Skeletal muscle satellite cell (primary cell): ENCODE results near the gene MSX1. TPM values are rescaled to one million over a fixed set of nuclear protein-coding genes. Genes with fewer than 3 reads are reported as not detected.
"Not testable (repeated sequence)": the region's sequence is repeated elsewhere in the genome, so short reads cannot be mapped to it uniquely, and the experiment has no call there.

ENCODE experiments used
- H3K27me3 ChIP-seq: 2 replicates; pipeline ENCODE4 v1.7.0; 2013; ENCODE audit warnings: low read length; ENCODE audit not compliant: control insufficient read depth, insufficient read depth
- H3K36me3 ChIP-seq: 2 replicates; pipeline ENCODE4 v1.7.0; 2013; ENCODE audit warnings: mild to moderate bottlenecking, control low read depth, low read length; ENCODE audit not compliant: insufficient read depth
- H3K4me1 ChIP-seq: 2 replicates; pipeline ENCODE4 v1.7.0; 2013; ENCODE audit warnings: low read length; ENCODE audit not compliant: control insufficient read depth, insufficient read depth
- H3K4me2 ChIP-seq: 2 replicates; pipeline ENCODE4 v1.7.0; 2013; ENCODE audit warnings: mild to moderate bottlenecking, low read length
- H3K4me3 ChIP-seq: 2 replicates; pipeline ENCODE4 v1.7.0; 2013; ENCODE audit warnings: low read length
- H3K9ac ChIP-seq: 2 replicates; pipeline ENCODE4 v1.7.0; 2013; ENCODE audit warnings: mild to moderate bottlenecking, low read depth, low read length, moderate library complexity
- H3K9me3 ChIP-seq: replicated peaks from 2 replicates; pipeline ENCODE4 v1.7.0; 2013; ENCODE audit warnings: mild to moderate bottlenecking, control low read depth, low read length
- total RNA-seq: library from RNA; depleted of rRNA; stranded (reverse); fragments of >200 nt; gene quantifications from 2 replicates; pipeline ENCODE4 v1.2.3, GENCODE V29; 2012; rRNA removed

Gene MSX1
- 10.1 and 11.6 TPM in 2 replicates for total RNA-seq

GRCh38 chr4:4859325-4859798 lies at the start of gene MSX1:
Gene MSX1, plus strand, starts transcription at chr4:4859665. Its CDS starts 235 bp downstream, at chr4:4859900.
- Histone ChIP-seq H3K9ac (peak within 1 kb of the TSS; percentile 72), H3K9me3 (no peaks in the 10 kb centered on the region), H3K4me1 (peaks cover 21% of the 10 kb centered on the region), H3K4me3 (peak within 1 kb of the TSS; percentile 80), H3K27me3 (peaks cover 67% of the 10 kb centered on the region), H3K4me2 (peak within 1 kb of the TSS; percentile 99), H3K36me3 (no peaks in the 10 kb centered on the region)

- Histone ChIP-seq H3K9ac (no peak overlapping the region), H3K36me3 (no peaks in the 10 kb centered on the region), H3K4me3 (no peak overlapping the region), H3K4me1 (no peaks in the 10 kb centered on the region), H3K4me2 (no peak overlapping the region), H3K27me3 (peaks cover 21% of the 10 kb centered on the region), H3K9me3 (no peaks in the 10 kb centered on the region)
Observed at GRCh38 chr4:4810092-4810774, 49.2 kb upstream of the MSX1 start.

- no peak overlapping the region for H3K9ac ChIP-seq
- peaks cover 23% of the 10 kb centered on the region for H3K27me3 ChIP-seq
- no peak overlapping the region for H3K4me2 ChIP-seq
- H3K9me3 ChIP-seq: no peaks in the 10 kb centered on the region
- H3K36me3 ChIP-seq: no peaks in the 10 kb centered on the region
- no peak overlapping the region for H3K4me3 ChIP-seq
- no peaks in the 10 kb centered on the region for H3K4me1 ChIP-seq
Observed at GRCh38 chr4:4810778-4811177, 48.7 kb upstream of the MSX1 start.

GRCh38 chr4:4812145-4812794 lies 47.2 kb upstream of the MSX1 start:
- Histone ChIP-seq H3K4me3 (no peak overlapping the region), H3K4me1 (no peaks in the 10 kb centered on the region), H3K36me3 (no peaks in the 10 kb centered on the region), H3K9ac (no peak overlapping the region), H3K4me2 (no peak overlapping the region), H3K27me3 (peaks cover 29% of the 10 kb centered on the region), H3K9me3 (no peaks in the 10 kb centered on the region)

GRCh38 chr4:4818415-4819212 lies 40.9 kb upstream of the MSX1 start:
- no peak overlapping the region for H3K9ac ChIP-seq

GRCh38 chr4:4819213-4819606 lies 40.3 kb upstream of the MSX1 start:
- Histone ChIP-seq H3K9me3 (no peaks in the 10 kb centered on the region), H3K9ac (no peak overlapping the region), H3K36me3 (no peaks in the 10 kb centered on the region), H3K4me1 (no peaks in the 10 kb centered on the region), H3K4me3 (no peak overlapping the region), H3K4me2 (no peak overlapping the region), H3K27me3 (peaks cover 31% of the 10 kb centered on the region)

More at GRCh38 chr4:4818415-4819212, 40.9 kb upstream of the MSX1 start:
- no peaks in the 10 kb centered on the region for H3K4me1 ChIP-seq
- H3K9me3 ChIP-seq: no peaks in the 10 kb centered on the region
- H3K27me3 ChIP-seq: peaks cover 28% of the 10 kb centered on the region
- H3K36me3 ChIP-seq: no peaks in the 10 kb centered on the region
- no peak overlapping the region for H3K4me2 ChIP-seq
- no peak overlapping the region for H3K4me3 ChIP-seq

DNA sequence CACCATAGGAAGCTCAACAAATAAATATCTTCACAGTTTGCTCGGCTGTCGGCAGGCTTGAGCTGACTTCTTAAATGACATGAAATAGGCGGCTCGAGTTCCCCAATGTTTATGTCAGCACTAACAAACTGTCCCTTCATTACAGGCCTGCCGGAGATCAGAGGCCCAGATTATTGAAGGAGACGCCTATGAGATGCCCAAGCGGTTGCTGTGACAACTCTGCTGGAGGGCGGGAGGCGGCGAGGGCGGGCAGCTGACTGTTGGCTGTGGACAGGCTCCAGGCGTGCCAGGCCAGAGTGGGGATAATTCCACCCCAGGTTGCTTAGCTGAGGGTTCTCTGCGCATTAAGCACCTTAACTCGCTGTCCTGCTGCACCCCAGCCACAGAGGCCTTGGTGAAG lies 39.2 kb upstream of the MSX1 start:
- peaks cover 31% of the 10 kb centered on the region for H3K27me3 ChIP-seq
- H3K4me1 ChIP-seq: no peaks in the 10 kb centered on the region
- H3K4me2 ChIP-seq: no peak overlapping the region
- no peak overlapping the region for H3K4me3 ChIP-seq
- H3K9ac ChIP-seq: no peak overlapping the region
- H3K36me3 ChIP-seq: no peaks in the 10 kb centered on the region
- no peaks in the 10 kb centered on the region for H3K9me3 ChIP-seq

DNA sequence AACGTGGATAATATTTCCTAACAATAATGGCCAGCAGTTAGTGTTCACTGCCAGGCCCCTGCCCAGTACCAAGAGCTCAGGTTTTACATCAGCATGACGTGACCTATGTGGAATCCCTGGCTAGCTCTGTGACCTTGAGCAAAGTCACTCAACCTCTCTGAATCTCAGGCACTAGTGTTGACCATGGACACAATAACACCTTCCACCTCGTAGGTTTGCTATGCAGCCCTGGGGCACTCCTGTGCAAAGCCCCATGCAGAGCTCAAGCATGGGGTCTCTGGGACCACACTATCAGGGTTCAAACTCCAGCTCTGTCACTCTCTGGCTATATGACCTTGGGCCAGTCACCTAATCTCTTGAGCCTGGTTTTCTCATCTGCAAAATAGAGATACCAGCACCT lies 38.7 kb upstream of the MSX1 start:
- H3K4me3 ChIP-seq: no peak overlapping the region
- H3K4me1 ChIP-seq: no peaks in the 10 kb centered on the region
- no peaks in the 10 kb centered on the region for H3K36me3 ChIP-seq
- H3K27me3 ChIP-seq: peaks cover 30% of the 10 kb centered on the region
- H3K9ac ChIP-seq: no peak overlapping the region
- H3K9me3 ChIP-seq: no peaks in the 10 kb centered on the region
- no peak overlapping the region for H3K4me2 ChIP-seq

DNA sequence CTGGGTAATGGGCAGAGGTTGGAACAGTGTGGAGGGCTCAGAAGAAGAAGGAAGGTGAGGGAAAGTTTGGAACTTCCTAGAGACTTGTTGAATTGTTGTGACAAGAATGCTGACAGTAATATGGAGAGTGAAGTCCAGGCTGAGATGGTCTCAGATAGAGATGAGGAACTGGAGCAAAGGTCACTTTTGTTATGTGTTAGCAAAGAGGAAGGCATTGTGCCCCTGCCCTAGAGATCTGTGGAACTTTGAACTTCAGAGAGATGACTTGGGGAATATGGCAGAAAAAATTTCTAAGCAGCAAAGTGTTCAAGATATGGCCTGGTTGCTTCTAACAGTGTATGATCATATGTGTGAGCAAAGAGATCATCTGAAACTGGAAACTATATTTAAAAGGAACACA lies 37.9 kb upstream of the MSX1 start:
- H3K36me3 ChIP-seq: no peaks in the 10 kb centered on the region
- peaks cover 25% of the 10 kb centered on the region for H3K27me3 ChIP-seq
- no peak overlapping the region for H3K4me2 ChIP-seq
- H3K4me3 ChIP-seq: no peak overlapping the region
- H3K9me3 ChIP-seq: no peaks in the 10 kb centered on the region
- no peak overlapping the region for H3K9ac ChIP-seq
- no peaks in the 10 kb centered on the region for H3K4me1 ChIP-seq

GRCh38 chr4:4822286-4822685 lies 37.2 kb upstream of the MSX1 start:
- not testable (repeated sequence) for H3K36me3 ChIP-seq

DNA sequence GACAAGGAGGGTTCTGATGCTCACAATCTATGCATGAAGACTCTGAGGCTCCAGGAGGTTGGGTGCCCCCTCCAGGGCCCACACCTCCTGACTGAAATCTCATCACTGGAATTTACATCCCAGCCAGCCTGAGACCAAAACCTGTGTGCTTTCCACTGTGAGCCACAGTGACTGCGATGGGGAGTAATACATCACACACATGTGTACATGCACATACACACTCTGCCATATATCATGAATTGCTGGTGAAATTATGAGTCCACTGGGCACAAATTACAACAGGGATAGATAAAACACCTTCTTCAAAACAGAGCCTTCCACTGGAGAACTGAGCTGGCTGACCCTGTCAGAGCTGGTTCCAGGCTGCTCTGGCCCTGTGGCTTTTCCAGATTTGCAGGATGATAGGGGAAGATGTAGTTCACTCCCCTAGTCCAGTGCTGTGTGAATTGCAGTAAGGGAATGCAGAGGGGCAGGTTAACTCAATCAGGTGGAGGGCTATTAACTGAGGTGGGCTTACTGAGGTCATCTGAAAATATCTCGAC lies 35.8 kb upstream of the MSX1 start:
- H3K4me2 ChIP-seq: no peak overlapping the region
- H3K27me3 ChIP-seq: peaks cover 21% of the 10 kb centered on the region
- H3K9me3 ChIP-seq: no peaks in the 10 kb centered on the region
- no peak overlapping the region for H3K4me3 ChIP-seq
- no peaks in the 10 kb centered on the region for H3K36me3 ChIP-seq
- no peaks in the 10 kb centered on the region for H3K4me1 ChIP-seq
- H3K9ac ChIP-seq: no peak overlapping the region

More at GRCh38 chr4:4822286-4822685, 37.2 kb upstream of the MSX1 start:
- not testable (repeated sequence) for H3K9me3 ChIP-seq, H3K4me2 ChIP-seq, H3K9ac ChIP-seq, H3K4me1 ChIP-seq, H3K4me3 ChIP-seq
- peaks cover 22% of the 10 kb centered on the region for H3K27me3 ChIP-seq
